GM18907 (cell line): ENCODE data around the gene EIF2B1.

Experiments
- ATAC-seq: cut with Tn5 transposase; IDR thresholded peaks from one replicate; pipeline ENCODE4 v1.9.1; 2021; ENCODE audit warnings: mild to moderate bottlenecking, moderate library complexity; ENCODE audit not compliant: unreplicated experiment

The EIF2B1 gene

DNA sequence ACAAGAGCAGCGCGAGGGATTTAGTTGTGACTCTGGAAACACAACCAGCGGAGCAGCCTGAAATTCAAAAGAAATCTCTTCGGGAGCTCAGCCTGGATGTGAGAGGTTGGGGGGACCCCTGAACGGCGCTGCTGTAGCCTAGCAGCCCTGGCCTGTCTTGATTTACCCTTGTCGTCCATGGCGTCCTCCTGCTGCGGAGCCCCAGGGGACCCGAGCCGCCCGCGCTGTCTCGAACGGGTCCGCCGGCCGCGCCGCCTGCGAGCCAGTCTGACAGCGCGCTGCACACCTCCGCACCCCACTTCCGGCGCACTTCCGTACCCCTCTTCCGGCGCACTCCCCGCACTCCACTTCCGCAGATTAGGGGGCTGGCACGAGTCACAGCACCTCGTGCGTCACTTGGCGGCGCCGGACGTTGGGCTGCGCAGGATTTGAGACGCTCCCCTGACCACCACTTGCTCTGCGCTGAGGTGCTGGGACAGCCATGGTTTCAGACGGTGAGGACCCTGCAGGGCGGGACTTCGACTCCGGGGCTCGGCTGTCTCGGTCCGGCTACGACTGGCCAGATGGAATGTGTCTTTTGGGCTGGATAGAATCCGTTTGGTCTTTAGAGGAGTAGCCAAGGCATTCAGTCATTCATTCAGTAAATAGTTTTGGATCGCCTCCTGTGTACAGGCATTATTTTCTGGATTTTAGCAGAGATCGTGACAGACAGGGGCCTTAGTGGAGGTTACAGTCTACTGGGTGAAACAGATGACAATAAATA, at the start of gene EIF2B1, which contains the start of gene GTF2H3:
Gene EIF2B1 (minus strand): TSS at position 308 of the 763 bp plus-strand sequence. CDS start 129 bp downstream, at position 179.
Gene GTF2H3 (plus strand): TSS at position 451 of the 763 bp plus-strand sequence. CDS start 31 bp downstream, at position 482.
- peak; percentile 94 for ATAC-seq

DNA sequence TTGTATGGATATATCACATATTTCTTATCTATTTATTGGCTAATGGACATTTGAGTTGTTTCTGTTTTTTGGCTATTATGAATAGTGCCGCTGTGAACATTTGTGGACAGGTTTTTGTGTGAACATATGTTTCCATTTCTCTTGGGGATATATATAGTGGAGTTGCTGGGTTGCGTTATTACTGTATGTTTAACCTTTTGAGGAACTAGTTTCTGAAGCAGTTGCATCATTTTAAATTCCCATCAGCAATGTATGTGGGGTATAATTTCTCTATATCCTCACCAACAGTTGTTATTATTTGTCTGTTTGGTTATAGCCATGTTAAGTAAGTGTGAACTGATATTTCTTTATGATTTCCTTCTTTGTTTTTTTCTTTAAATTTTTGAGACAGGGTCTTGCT, 48.1 kb upstream of the EIF2B1 start:
- no peak for ATAC-seq

DNA sequence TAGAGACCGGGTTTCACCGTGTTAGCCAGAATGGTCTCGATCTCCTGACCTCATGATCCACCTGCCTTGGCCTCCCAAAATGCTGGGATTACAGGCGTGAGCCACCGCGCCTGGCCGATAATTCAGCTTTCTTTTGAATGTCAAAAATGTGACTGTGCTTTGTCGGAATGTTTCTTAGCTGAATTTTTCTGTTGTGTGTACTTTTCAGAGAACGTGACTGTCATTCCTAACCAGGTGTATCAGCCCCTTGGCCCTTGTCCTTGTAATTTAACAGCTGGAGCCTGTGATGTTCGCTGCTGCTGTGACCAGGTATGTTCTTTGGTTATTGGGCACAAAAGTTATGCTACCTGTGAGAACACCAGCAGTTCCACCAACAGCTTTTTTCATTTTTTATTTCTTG, 45.5 kb upstream of the EIF2B1 start:
- ATAC-seq: no peak

DNA sequence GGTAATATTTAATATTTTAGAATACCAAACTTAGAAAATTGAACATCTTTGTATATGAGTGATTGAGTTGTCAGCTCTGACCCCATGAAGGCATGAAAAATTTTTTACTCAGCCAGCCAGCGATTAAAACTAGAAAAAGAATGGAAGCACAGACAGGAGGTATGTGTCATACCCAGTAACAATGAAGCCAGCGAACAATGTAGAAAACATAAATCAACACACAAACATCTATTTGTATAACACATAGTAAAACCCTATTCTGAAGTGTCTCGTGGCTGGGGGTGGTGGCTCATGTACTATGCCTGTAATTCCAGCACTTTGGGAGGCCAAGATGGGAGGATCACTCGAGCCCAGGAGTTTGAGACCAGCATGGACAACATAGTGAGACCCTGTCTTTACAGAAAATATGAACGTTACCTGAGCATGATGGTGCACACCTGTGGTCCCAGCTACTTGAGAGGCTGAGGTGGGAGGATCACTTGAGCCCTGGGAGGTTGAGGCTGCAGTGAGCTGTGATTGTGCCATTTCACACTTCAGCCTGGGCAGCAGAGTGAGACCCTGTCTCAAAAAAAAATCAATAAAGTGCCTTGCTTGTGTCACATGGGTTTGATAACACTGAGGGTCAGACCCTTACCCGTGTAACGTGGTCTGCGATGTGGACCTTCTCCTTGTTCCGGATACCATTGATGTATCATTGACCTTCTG, 43.3 kb upstream of the EIF2B1 start:
- ATAC-seq: no peak

DNA sequence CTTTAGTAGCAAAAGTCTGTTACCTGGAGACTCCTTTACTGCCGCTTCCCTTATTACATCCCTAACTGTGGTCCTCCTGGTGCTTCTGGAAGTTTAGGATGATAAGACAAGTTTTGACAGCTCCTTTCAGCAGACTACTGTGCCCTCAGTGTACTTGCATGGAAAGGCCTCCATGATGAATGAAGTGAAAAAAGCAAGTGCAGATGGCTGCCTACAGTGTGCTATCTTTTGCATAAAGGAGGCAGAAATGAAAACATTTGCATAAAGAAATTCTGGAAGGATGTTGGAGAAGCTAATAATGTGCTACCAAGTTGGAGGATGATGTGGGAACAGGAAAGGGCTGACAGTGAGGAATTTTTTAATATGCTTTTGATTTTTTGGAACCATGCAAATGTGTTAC, 42.0 kb upstream of the EIF2B1 start:
- ATAC-seq: no peak

DNA sequence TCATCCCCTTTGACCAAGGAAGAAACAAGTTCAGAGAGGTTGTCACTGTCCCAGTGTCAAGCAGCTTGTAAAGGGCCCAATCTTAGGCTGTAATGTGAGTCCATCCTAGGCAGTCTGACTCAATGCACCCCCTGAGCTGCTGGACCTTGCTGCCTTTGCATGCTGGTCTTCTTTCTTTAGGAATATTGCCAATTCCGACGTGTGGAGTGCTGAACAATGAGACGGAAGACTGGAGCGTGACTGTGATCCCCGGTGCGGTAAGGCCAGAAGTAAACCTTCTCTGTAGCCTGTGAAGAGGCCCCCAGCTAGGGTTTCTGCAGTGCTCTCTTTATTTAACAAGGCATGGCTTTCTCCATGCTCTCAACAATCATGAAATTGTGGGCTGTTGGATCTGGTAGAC, 38.4 kb upstream of the EIF2B1 start:
- ATAC-seq: no peak

DNA sequence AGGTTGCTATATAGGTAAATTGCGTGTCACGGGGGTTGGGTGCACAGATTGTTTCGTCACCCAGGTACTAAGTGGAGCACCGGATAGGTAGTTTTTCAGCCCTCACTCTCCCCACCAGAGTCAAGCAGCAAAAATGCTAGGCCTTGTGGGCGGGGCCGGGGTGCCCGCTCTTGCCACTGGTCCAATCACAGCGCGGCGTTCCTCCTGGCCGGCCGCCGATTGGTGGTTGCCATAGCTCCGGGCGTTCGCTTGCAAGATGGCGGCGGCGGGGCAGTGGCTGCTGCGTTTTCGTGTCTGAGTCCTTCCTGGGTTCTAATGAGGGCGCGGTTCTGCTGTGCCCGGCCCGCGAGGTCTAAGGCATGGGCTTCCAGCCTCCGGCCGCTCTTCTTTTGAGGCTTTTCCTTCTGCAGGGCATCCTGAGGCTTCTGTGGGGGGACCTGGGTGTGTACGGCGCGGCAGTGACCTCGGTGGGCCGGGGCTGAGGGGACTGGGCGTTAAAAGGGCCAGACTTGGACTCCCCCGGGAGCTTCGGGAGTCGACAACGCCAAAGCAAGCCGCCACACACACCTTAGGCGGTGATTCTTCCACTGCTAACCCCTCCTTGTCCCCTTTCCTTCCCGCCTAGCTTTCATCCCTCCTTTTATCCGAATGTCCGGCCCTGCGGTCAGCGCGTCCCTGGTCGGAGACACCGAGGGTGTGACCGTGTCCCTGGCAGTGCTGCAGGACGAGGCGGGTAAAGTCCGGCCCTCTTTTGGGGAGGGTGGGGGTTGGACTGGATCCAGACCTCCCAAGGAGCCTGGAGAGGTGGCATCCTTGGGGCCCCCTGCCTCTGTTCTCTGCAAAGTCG, 37.6 kb upstream of the EIF2B1 start, which contains the start of gene TCTN2:
Gene TCTN2 (plus strand): TSS at position 232 of the 847 bp plus-strand sequence. CDS start 128 bp downstream, at position 360.
- ATAC-seq: peak; percentile 98

DNA sequence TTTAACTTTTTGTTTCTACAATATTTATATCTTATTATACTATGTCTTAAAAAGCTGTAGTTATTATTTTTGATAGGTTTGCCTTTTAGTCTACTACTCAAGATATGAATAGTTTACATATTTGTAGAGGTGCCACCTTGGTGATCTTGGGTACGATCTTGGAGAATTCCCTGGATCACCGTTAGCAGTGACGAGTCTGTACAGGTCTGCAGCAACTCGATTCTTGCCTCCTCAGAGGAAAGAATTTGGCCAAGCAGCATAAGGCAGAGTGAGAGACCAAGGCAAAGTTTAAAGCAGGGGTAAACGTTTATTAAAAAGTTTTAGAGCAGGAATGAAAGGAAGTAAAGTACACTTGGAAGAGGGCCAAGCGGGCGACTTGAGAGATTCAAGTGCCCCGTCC, 34.3 kb upstream of the EIF2B1 start:
- ATAC-seq: no peak

DNA sequence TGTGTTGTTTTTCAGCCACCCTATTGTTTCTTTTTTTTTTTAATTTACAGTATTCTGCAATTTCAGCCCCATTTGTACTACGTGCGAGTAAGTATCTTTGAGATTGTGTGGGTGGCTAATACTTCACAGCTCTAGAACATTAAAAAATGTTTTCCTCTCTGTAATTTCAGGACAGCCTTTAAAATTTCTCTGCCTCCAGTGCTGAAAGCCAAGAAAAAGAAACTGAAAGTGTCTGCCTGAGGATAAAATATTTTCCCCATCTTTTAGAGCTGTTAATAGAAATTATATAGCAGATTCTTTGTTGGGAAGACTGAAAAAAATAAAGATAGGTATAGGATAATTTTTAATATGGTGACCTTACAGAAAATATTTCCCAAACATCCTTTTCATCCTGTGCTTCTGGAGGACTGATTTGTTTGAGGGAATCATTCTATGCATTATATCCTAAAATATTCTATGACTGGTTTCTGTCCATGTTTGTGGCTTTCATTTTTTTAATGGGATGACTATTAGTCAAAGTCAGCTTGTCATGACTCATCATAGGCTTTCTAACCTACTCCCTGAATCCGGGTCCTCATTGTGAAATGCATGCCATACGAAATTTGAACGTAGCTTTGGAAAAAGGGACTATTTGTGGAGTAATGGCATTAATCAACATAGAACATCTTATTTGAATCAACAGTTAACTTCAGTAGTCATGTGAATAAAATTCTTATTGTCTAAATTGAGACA, 26.7 kb upstream of the EIF2B1 start:
- ATAC-seq: no peak

DNA sequence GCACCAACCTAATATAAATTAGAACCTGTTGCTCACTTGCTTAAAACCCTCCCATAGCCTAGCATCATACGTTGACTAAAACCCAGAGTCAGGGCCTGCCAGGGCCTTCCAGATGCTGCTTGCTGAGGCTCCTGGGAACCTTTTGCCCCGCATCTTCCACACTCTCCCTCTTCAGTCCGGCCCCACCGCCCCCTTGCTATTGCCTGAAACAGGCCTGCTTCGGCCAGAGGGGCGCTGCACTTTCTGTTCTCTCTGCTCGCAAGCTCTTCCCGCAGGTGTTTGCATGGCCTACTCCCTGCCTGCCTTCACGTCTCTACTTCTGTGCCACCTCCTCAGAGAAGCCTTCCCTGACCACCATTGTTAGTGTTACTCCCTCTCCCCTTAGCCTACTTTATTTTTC, 23.7 kb upstream of the EIF2B1 start:
- no peak for ATAC-seq

DNA sequence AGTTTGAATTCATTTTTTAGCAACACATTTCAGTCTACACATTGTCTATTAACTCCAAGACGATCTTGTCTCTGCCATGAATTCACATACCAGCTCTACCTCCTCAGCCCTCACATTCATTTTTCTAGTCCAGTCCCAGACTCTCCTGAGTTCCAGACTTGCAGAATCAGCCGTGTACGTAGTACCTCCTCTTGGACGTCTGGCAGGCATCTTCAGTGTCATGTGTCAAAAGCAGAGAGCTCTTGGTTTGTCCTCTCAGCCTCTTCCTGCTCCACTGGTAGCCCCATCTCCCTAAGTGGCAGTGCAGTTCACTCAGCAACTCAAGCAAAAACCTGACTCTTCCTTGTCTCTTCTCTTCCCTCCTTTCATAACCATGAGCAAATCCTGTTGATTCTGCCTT, 22.9 kb upstream of the EIF2B1 start:
- ATAC-seq: no peak

DNA sequence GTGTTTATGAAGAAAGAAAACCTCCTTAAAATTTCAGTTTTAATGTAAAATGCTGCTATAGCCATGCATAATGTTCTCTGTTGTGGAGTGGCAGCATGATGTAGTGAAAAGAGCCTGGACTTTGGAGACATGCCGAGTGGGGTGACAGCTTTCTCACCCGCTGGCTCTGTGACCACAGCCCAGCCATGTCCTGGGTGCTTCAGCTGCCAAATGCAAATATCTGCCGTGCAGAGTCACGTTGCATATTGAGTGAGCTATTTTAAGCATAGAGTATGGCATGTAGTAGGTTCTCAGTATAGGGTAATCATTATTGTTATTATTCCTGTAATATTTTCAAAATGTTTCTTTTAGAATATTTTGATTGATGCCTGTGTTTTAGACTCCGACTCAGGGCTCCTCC, 21.9 kb upstream of the EIF2B1 start:
- peak; percentile 89 for ATAC-seq

DNA sequence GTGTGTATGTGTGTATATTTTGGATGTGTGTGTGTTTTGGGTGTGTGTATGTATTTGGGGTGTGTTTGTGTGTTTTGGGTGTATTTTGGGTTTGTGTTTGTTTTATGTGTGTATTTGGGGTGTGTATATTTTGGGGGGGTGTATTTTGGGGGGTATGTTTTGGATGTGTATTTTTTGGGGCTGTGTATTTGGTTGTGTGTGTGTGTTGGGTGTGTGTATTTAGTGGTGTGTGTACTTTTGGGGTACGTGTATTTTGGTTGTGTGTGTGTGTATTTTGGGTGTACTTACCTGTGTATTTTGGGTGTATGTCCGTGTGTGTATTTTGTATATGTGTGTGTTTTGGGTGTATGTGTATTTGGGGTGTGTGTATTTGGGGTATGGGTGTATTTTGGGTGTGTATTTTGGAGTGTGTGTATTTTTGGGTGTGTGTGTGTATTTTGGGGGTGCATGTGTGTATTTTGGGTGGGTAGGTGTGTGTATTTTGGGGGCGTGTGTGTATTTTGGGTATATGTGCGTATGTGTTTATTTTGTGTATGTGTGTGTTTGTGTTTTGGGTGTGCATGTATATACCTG, 20.7 kb upstream of the EIF2B1 start:
- no peak for ATAC-seq

DNA sequence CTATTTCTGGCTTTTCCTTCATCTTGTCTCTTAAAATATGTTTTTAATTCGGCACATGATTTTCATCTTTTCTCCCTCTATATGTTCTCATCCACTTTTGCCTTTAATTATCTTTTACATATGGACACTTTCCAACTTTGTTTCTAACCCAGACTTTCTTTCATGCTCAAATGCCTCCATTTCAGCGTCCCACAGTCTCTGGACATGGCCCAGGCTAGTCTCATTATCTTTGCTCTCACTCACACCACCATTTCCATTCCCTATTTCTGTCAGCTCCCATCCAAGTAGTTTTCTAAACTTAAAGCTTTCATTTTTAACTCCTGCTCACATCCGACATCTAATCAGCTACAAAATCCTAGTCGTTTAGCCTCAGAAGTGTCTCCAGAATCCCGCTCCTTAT, 14.9 kb upstream of the EIF2B1 start:
- ATAC-seq: no peak

DNA sequence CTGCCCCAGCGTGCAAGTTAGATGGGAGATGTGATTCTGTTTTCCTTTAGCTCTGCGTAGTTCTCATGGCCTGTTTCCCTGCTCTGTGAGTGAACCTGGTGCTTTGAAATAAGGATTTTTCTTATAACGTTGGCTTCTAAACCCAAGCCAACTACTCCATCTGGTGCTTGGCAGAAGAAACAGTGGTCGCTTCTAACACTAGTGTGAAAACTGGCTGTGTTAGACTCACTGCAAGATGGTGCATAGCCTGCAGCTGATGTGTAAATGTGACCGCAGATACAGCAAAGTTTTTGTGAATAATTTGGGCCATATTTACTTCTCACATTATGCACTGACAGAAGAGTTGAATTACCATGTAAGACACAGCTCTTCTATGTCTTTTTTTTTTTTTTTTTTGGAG, 12.4 kb upstream of the EIF2B1 start:
- ATAC-seq: no peak

DNA sequence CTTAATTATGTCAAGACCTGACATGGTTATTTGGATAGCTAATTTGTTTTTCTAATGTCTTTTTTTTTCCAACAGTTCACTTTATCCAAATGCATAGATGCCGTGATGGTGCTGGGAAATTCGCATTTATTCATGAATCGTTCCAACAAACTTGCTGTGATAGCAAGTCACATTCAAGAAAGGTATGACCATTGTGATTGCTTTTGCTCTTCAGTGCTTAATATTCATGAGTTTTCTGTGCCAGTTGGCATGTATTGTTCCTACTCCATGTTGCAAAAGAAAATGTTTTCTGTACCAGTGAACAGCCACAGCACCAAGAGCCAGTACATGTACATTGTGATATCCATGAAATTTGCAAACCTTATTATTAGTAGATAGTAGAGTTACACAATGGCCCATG, 11.9 kb upstream of the EIF2B1 start:
- ATAC-seq: no peak

DNA sequence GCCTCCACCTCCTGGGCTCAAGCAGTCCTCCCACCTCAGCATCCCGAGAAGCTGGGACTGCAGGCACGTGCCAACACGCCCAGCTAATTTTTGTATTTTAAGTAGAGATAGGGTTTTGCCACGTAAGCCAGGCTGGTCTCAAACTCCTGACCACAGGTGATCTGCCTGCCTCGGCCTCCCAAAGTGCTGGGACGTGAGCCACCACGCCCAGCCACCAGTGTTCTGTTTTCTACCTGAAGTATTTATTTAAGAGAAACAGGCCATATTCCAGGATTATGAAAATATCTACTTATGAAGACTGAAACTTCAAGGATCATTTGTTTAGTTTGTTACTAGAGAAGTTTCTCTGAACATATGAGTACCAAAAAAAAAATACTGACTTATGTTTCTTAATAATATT, 10.4 kb upstream of the EIF2B1 start:
- no peak for ATAC-seq

DNA sequence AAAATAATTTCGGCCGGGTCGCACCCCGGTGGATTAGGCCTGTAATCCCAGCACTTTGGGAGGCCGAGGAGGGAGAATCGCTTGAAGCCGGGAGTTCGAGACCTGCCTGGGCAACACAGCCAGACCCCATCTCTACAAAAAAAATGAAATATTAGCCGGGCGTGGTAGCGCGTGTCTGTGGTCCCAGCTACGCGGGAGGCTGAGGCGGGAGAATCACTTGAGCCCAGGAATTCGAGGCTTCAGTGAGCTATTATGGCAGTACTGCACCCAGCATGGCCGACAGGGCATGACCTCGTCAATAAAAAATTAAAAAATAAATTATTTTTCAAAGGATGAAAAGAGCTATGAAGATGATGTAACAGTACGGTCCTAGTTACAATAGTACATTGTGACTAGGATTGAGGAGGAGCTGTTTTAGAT, 666 bp upstream of the EIF2B1 start:
- no peak for ATAC-seq

DNA sequence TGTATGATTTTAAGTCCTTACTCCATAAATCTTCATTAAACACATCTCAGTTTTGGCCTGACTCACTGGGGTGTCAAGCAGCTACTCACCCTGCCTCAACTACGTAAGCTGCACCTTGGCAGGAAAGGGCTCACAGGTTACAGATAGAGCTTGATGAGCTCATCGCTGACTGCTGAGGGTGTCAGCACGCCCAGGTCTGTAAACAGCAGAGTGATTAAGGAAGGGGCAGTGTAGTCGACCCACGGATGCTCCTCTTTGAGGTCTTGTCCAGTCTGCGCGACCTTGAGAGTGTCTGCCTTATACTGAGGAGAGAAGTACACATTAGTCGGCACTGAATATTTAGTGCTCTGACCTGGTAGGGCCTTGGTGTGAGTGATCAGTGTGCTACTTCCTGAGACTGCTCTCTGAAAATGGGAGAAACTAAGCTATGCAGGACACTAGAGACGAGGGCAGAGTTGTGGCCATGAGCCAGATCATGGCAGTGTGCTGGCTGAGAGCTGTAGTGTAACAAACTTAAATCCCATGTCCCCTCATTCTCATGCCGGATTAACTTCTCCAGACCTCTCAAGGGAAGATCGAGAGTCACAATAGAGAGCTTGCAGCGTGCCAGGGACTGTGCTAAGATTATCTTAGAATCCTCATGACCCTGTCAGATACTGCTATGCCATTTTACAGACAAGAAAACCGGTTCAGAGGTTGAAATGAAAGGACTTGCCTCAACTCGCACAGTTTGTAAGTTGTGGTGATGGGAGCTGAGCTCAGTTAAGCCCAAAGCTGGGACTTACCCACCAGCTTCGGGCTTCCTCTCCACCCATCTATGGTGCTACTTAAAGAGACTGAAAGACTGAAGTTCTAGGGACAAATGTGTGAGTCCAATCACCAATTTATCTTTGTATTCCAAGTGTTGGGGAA, 11.6 kb downstream of the EIF2B1 start:
- no peak for ATAC-seq
